Liver (tissue), 9 donors: ENCODE data around the gene KCNIP1. TPM values are rescaled to one million over a fixed set of nuclear protein-coding genes. Genes with fewer than 3 reads are reported as not detected.

ENCODE experiments used
- DNase-seq: peaks from one replicate; pipeline ENCODE4 v3.0.0-alpha.2; 2017; ENCODE audit warnings: low spot score
- H3K27ac ChIP-seq, 2 donors: one replicate each; pipeline ENCODE4 v1.7.0; 2013; ENCODE audit warnings: inconsistent platforms in 2 of 2, low read length in 2 of 2, control low read depth in 1 of 2, low read depth in 1 of 2, mild to moderate bottlenecking in 1 of 2
- H3K27me3 ChIP-seq, 4 donors: one replicate each; pipeline versions ENCODE4 v1.6.1 to v1.7.0; 2013; ENCODE audit warnings: low read length in 3 of 4, inconsistent platforms in 1 of 4, mild to moderate bottlenecking in 1 of 4, moderate library complexity in 1 of 4; ENCODE audit not compliant: control insufficient read depth in 4 of 4, insufficient read depth in 4 of 4
- H3K36me3 ChIP-seq, 4 donors: one replicate each; pipeline versions ENCODE4 v1.6.1 to v1.7.0; 2013; ENCODE audit warnings: low read length in 3 of 4, mild to moderate bottlenecking in 3 of 4, low read depth in 1 of 4, moderate library complexity in 1 of 4; ENCODE audit not compliant: control insufficient read depth in 4 of 4, insufficient read depth in 3 of 4
- H3K4me1 ChIP-seq, 4 donors: one replicate each; pipeline versions ENCODE4 v1.6.1 to v1.7.0; 2013; ENCODE audit warnings: low read length in 3 of 4, mild to moderate bottlenecking in 3 of 4, moderate library complexity in 1 of 4; ENCODE audit not compliant: control insufficient read depth in 4 of 4, insufficient read depth in 4 of 4
- H3K4me3 ChIP-seq, 3 donors: one replicate each; pipeline versions ENCODE4 v1.6.1 to v1.7.0; 2013; ENCODE audit warnings: low read length in 3 of 3, control low read depth in 1 of 3, low read depth in 1 of 3, mild to moderate bottlenecking in 1 of 3
- H3K9ac ChIP-seq, 2 donors: one replicate each; pipeline ENCODE4 v1.7.0; 2013; ENCODE audit warnings: low read length in 2 of 2, mild to moderate bottlenecking in 2 of 2, moderate library complexity in 2 of 2, control low read depth in 1 of 2, low read depth in 1 of 2
- H3K9me3 ChIP-seq, 4 donors: one replicate each; pipeline versions ENCODE4 v1.6.1 to v1.7.0; 2013; ENCODE audit warnings: low read length in 3 of 4; ENCODE audit not compliant: control insufficient read depth in 4 of 4
- ATF3 ChIP-seq: IDR thresholded peaks from 2 replicates; pipeline ENCODE4 v1.6.1; 2016; ENCODE audit warnings: antibody characterized with exemption
- CTCF ChIP-seq: fragments of 150-350 bp; IDR thresholded peaks from 2 replicates; pipeline ENCODE4 v1.5.1; 2017; ENCODE audit warnings: improper control_type of control experiment, low read depth, low read length; ENCODE audit not compliant: missing input control
- EGR1 ChIP-seq, 2 donors: IDR thresholded peaks; 2 replicates each; pipeline ENCODE4 v1.6.1; 2016 to 2018; ENCODE audit warnings: antibody characterized with exemption in 2 of 2, low read depth in 2 of 2
- FOXA1 ChIP-seq: IDR thresholded peaks from 2 replicates; pipeline ENCODE4 v1.6.1; 2016; ENCODE audit warnings: antibody characterized with exemption
- FOXA2 ChIP-seq: IDR thresholded peaks from 2 replicates; pipeline ENCODE4 v1.6.1; 2016; ENCODE audit warnings: antibody characterized with exemption
- GABPA ChIP-seq, 2 donors: IDR thresholded peaks in 1 of 2; conservative IDR thresholded peaks in 1 of 2; 2 replicates each; pipeline ENCODE4 v1.6.1; 2016; ENCODE audit warnings: antibody characterized with exemption in 2 of 2, mild to moderate bottlenecking in 1 of 2, moderate library complexity in 1 of 2
- HNF4A ChIP-seq, 2 donors: conservative IDR thresholded peaks; 2 replicates each; pipeline ENCODE4 v1.6.1; 2016; ENCODE audit warnings: antibody characterized with exemption in 2 of 2, mild to moderate bottlenecking in 2 of 2
- HNF4G ChIP-seq: IDR thresholded peaks from 2 replicates; pipeline ENCODE4 v1.6.1; 2016; ENCODE audit warnings: antibody characterized with exemption
- JUND ChIP-seq, 2 donors: IDR thresholded peaks; 2 replicates each; pipeline ENCODE4 v1.6.1; 2016; ENCODE audit warnings: antibody characterized with exemption in 2 of 2
- MAX ChIP-seq: IDR thresholded peaks from 2 replicates; pipeline ENCODE4 v1.6.1; 2016; ENCODE audit warnings: antibody characterized with exemption
- NR2F2 ChIP-seq: IDR thresholded peaks from 2 replicates; pipeline ENCODE4 v1.6.1; 2016; ENCODE audit warnings: antibody characterized with exemption
- RAD21 ChIP-seq, 2 donors: IDR thresholded peaks; 2 replicates each; pipeline ENCODE4 v1.6.1; 2016; ENCODE audit warnings: antibody characterized with exemption in 2 of 2, mild to moderate bottlenecking in 2 of 2
- REST ChIP-seq: IDR thresholded peaks from 2 replicates; pipeline ENCODE4 v1.6.1; 2016; ENCODE audit warnings: antibody characterized with exemption, mild to moderate bottlenecking
- RXRA ChIP-seq, 2 donors: IDR thresholded peaks; 2 replicates each; pipeline ENCODE4 v1.6.1; 2017 to 2018; ENCODE audit warnings: antibody characterized with exemption in 2 of 2, mild to moderate bottlenecking in 1 of 2
- SP1 ChIP-seq: IDR thresholded peaks from 2 replicates; pipeline ENCODE4 v1.6.1; 2018; ENCODE audit warnings: antibody characterized with exemption, mild to moderate bottlenecking
- YY1 ChIP-seq: IDR thresholded peaks from 2 replicates; pipeline ENCODE4 v1.6.1; 2016; ENCODE audit warnings: antibody characterized with exemption, mild to moderate bottlenecking
- WGBS: extraction: QIAGEN DNeasy Blood & Tissue Kit; methylation state at CpG from one replicate; pipeline ENCODE4 v1.1.7; 2013; 5-methylcytosine and 5-hydroxymethylcytosine counted together
- polyA plus RNA-seq, 2 donors: library from polyadenylated mRNA; stranded (reverse) in 1 of 2; unstranded in 1 of 2; fragments of 200-250 nt in 1 of 2; fragments of >200 nt in 1 of 2; fragmentation: Nextera tagmentation in 1 of 2; extraction: Ambion mirVana in 1 of 2; gene quantifications; one replicate each; pipeline versions ENCODE4 v1.2.1 to v1.2.3, GENCODE V29; 2013 to 2015
- total RNA-seq, 2 donors: library from RNA; depleted of rRNA; stranded (reverse); fragments of >200 nt; gene quantifications; one replicate each; pipeline ENCODE4 v1.2.3, GENCODE V29; 2014
- donor health status: healthy.
- donor health status: healthy.
- donor health status: healthy.
- donor health status: healthy.
- donor health status: healthy.

KCNIP1 gene
- total and polyA plus RNA-seq, 4 donors, result 0.08 to 0.23 TPM; not detected in 2

GRCh38 chr5:170748951-170749471, 245.2 kb downstream of the KCNIP1 start (continued):
- TF ChIP-seq ATF3 (no peak), SP1 (no peak), EGR1 (IDR thresholded peaks at IDR 0.05; ENCODE audit: low read depth in 2 of 2) (no peak), HNF4A (conservative IDR thresholded peaks at IDR 0.05) (no peak), NR2F2 (no peak), JUND (IDR thresholded peaks at IDR 0.05) (no peak), CTCF (no peak), FOXA2 (no peak), HNF4G (no peak), RXRA (IDR thresholded peaks at IDR 0.05) (no peak)

- Histone ChIP-seq H3K9ac (no peak overlapping the region), H3K27me3 (peaks cover 0 to 12% (median 3%) of the 10 kb centered on the region in 4 donors), H3K27ac (no peak overlapping the region), H3K4me1 (no peaks in the 10 kb centered on the region), H3K4me3 (no peak overlapping the region), H3K36me3 (no peaks in the 10 kb centered on the region), H3K9me3 (no peaks in the 10 kb centered on the region)
- 62% methylated on average over 7 of the region's 7 CpGs for WGBS
- TF ChIP-seq SP1 (no peak), RXRA (IDR thresholded peaks at IDR 0.05) (no peak), HNF4G (no peak), REST (no peak), EGR1 (IDR thresholded peaks at IDR 0.05; ENCODE audit: low read depth in 2 of 2) (no peak), NR2F2 (no peak), ATF3 (no peak), FOXA1 (no peak), YY1 (no peak), CTCF (no peak), MAX (no peak), GABPA (IDR thresholded peaks at IDR 0.05 in 1 of 2, conservative IDR thresholded peaks at IDR 0.05 in 1 of 2) (no peak), RAD21 (IDR thresholded peaks at IDR 0.05) (no peak), JUND (IDR thresholded peaks at IDR 0.05) (no peak)
- DNase-seq, result no peak
Measured at GRCh38 chr5:170749911-170750431, 246.2 kb downstream of the KCNIP1 start.
